GM23338 (cell line): ENCODE measurements around the gene PTK6. TPM values are rescaled to one million over a fixed set of nuclear protein-coding genes. Genes with fewer than 3 reads are reported as not detected.

Source experiments
- CTCF ChIP-seq, 2 experiments: fragments of 200-600 bp in 1 of 2; sonication (generic) in 1 of 2; conservative IDR thresholded peaks; 2 replicates each; pipeline versions ENCODE4 v1.5.1 to v1.6.1; 2016 to 2017; ENCODE audit warnings: antibody characterized with exemption in 2 of 2, low read depth in 2 of 2, mild to moderate bottlenecking in 2 of 2, moderate library complexity in 1 of 2
- REST ChIP-seq: IDR thresholded peaks from one replicate; pipeline ENCODE4 v1.6.1; 2018; ENCODE audit warnings: antibody characterized with exemption; ENCODE audit not compliant: unreplicated experiment
- ZNF114 ChIP-seq: fragments of 250-450 bp; sonication (Bioruptor Pico); IDR thresholded peaks from 2 replicates; pipeline ENCODE4 v1.5.0; 2020; ENCODE audit warnings: mild to moderate bottlenecking, moderate library complexity
- ZNF331 ChIP-seq: fragments of 250-450 bp; sonication (Bioruptor Pico); IDR thresholded peaks from 2 replicates; pipeline ENCODE4 v1.5.0; 2020; ENCODE audit warnings: low read depth, mild to moderate bottlenecking, moderate library complexity
- ZNF462 ChIP-seq: fragments of 250-450 bp; sonication (Bioruptor Pico); IDR thresholded peaks from 2 replicates; pipeline ENCODE4 v1.5.0; 2020; ENCODE audit warnings: mild to moderate bottlenecking, moderate library complexity
- polyA plus RNA-seq: library from polyadenylated mRNA; unstranded; fragments of >200 nt; fragmentation: Nextera tagmentation; extraction: Ambion mirVana; gene quantifications from 2 replicates; pipeline ENCODE4 v1.2.1, GENCODE V29; 2016
- total RNA-seq: library from RNA; depleted of rRNA; stranded (reverse); fragments of >200 nt; shearing (Covaris generic); gene quantifications from 2 replicates; pipeline ENCODE4 v1.2.3, GENCODE V29; 2014

PTK6 gene
- total and polyA plus RNA-seq, 2 experiments from 2014 or later: 0.28 TPM; not detected in 1

- TF ChIP-seq ZNF462 (CRISPR knock-in tag): no peak
- TF ChIP-seq CTCF (conservative IDR thresholded peaks at IDR 0.05; ENCODE audit: low read depth in 2 of 2): no peak
- no peak for TF ChIP-seq ZNF114 (CRISPR knock-in tag)
- TF ChIP-seq ZNF331: no peak
- no peak for TF ChIP-seq REST
Measured at GRCh38 chr20:63561624-63562396, 24.6 kb upstream of the PTK6 start (continued).
